SK-N-SH treated with all-trans-retinoic acid at 6 μM for 48 hours (cell line): Measurements from ENCODE around the gene ALDH3A1.

Experiments
- ATAC-seq: fragments of 200-7000 bp; cut with Tn5 transposase; 3 replicates; pipeline ENCODE4 v1.9.1; 2020; ENCODE audit warnings: mild to moderate bottlenecking, moderate library complexity
- ARNTL ChIP-seq: fragments of 450-650 bp; formaldehyde crosslinking; IDR thresholded peaks from 2 replicates; pipeline ENCODE4 v1.5.0; 2020; ENCODE audit warnings: low read depth, mild to moderate bottlenecking, moderate library complexity, borderline replicate concordance
- CREB5 ChIP-seq: fragments of 250-450 bp; sonication (Bioruptor Pico); IDR thresholded peaks from 2 replicates; pipeline ENCODE4 v1.5.1; 2020; ENCODE audit warnings: low read depth, mild to moderate bottlenecking, moderate library complexity
- CSDC2 ChIP-seq: fragments of 250-450 bp; sonication (Bioruptor Pico); IDR thresholded peaks from 2 replicates; pipeline ENCODE4 v1.5.0; 2020; ENCODE audit warnings: mild to moderate bottlenecking, moderate library complexity
- CSRNP3 ChIP-seq: fragments of 250-450 bp; sonication (Bioruptor Pico); IDR thresholded peaks from 2 replicates; pipeline ENCODE4 v1.5.1; 2021; ENCODE audit warnings: mild to moderate bottlenecking, moderate library complexity
- ESRRG ChIP-seq: fragments of 250-450 bp; sonication (Bioruptor Pico); IDR thresholded peaks from 2 replicates; pipeline ENCODE4 v1.6.1; 2021; ENCODE audit warnings: mild to moderate bottlenecking
- GLIS3 ChIP-seq: fragments of 250-450 bp; sonication (Bioruptor Pico); IDR thresholded peaks from 2 replicates; pipeline ENCODE4 v1.5.0; 2020; ENCODE audit warnings: mild to moderate bottlenecking, moderate library complexity
- ISL1 ChIP-seq: fragments of 250-450 bp; sonication (Bioruptor Pico); IDR thresholded peaks from 2 replicates; pipeline ENCODE4 v2.1.2; 2022; ENCODE audit warnings: mild to moderate bottlenecking, moderate library complexity
- OSR1 ChIP-seq: fragments of 250-450 bp; sonication (Bioruptor Pico); IDR thresholded peaks from 2 replicates; pipeline ENCODE4 v1.8.0; 2022; ENCODE audit warnings: moderate library complexity, mild to moderate bottlenecking, inconsistent platforms
- PPARA ChIP-seq: fragments of 250-450 bp; sonication (Bioruptor Pico); IDR thresholded peaks from 2 replicates; pipeline ENCODE4 v1.5.0; 2020; ENCODE audit warnings: mild to moderate bottlenecking, borderline replicate concordance
- RARB ChIP-seq: fragments of 250-450 bp; sonication (Bioruptor Pico); IDR thresholded peaks from 2 replicates; pipeline ENCODE4 v1.8.0; 2021; ENCODE audit warnings: mild to moderate bottlenecking, moderate library complexity
- SNAI2 ChIP-seq: fragments of 250-450 bp; sonication (Bioruptor Pico); IDR thresholded peaks from 2 replicates; pipeline ENCODE4 v1.5.0; 2020; ENCODE audit warnings: mild to moderate bottlenecking, moderate library complexity
- TCF4 ChIP-seq: fragments of 250-450 bp; sonication (Bioruptor Pico); IDR thresholded peaks from 2 replicates; pipeline ENCODE4 v1.8.0; 2021; ENCODE audit warnings: mild to moderate bottlenecking, moderate library complexity, borderline replicate concordance
- TOX ChIP-seq: fragments of 250-450 bp; sonication (Bioruptor Pico); IDR thresholded peaks from 2 replicates; pipeline ENCODE4 v1.8.0; 2021; ENCODE audit warnings: mild to moderate bottlenecking, moderate library complexity, borderline replicate concordance
- TSHZ2 ChIP-seq: fragments of 250-450 bp; sonication (Bioruptor Pico); IDR thresholded peaks from 2 replicates; pipeline ENCODE4 v1.5.0; 2020; ENCODE audit warnings: mild to moderate bottlenecking, moderate library complexity
- ZC3H10 ChIP-seq: fragments of 250-450 bp; sonication (Bioruptor Pico); IDR thresholded peaks from 2 replicates; pipeline ENCODE4 v1.5.1; 2021; ENCODE audit warnings: mild to moderate bottlenecking, moderate library complexity
- ZFP3 ChIP-seq: fragments of 250-450 bp; sonication (Bioruptor Pico); IDR thresholded peaks from 2 replicates; pipeline ENCODE4 v1.5.0; 2020; ENCODE audit warnings: mild to moderate bottlenecking, moderate library complexity
- ZNF70 ChIP-seq: fragments of 450-650 bp; formaldehyde crosslinking; IDR thresholded peaks from 2 replicates; pipeline ENCODE4 v1.5.0; 2020; ENCODE audit warnings: mild to moderate bottlenecking, moderate library complexity
- ZNF8 ChIP-seq: fragments of 450-650 bp; formaldehyde crosslinking; IDR thresholded peaks from 2 replicates; pipeline ENCODE4 v1.5.0; 2020; ENCODE audit warnings: mild to moderate bottlenecking, moderate library complexity
- TF ChIP-seq, protein P1 (sequence below): fragments of 250-450 bp; sonication (Bioruptor Pico); IDR thresholded peaks from 2 replicates; pipeline ENCODE4 v1.8.0; 2020; ENCODE audit warnings: mild to moderate bottlenecking, moderate library complexity, borderline replicate concordance

Gene ALDH3A1

DNA sequence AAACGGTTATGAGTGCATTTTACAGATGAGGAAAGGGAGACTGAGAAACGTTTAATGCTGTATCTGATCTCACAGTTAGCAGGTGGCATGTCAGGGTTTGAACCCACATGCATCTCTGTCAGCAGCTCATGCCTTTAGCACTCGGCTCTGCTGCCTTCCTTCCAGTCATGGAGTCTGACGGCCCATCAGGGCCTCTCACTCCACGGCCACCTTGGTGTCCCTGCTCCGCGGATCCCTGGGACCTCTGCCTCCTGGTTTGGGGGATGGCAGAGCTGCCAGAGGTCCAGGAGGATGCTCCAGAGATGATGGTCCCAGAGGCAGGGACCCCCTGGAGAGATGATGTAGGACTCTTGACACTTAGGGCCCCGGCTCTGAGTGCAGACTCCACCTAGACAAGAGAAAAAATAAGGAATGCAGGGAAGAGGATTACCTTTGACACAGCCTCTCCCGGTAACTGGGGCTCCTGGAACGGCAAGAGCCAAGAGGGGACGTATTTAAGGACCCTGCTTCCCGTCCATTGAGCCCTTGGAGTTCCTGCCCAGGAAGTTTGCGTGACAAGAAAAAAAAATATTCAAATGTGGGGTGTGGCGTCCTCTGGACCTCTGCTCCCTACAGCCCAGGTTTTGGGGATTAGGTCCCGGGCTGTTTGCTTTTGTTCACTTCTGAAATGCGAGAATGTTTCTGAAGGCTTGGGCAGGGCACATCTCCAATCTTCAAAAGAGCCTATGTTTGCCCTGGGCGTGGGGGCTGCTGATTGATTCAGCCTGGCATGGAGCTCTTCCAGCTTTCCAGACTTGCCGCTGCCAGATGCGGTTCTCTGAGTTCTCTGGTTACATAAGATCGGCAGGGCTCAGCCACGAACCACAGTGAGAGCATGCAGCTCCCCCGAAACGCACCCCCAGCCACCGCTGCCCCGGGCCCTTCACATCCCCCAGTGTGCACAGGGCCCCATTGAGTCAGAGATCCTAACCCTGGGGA, at the start of gene ALDH3A1:
Gene ALDH3A1 (minus strand): TSS at position 470 of the 978 bp plus-strand sequence. CDS start 3,169 bp downstream, outside the sequence.
- TF ChIP-seq TOX (CRISPR knock-in tag) (no peak), ARNTL (CRISPR knock-in tag) (no peak), ZNF70 (no peak), CSDC2 (CRISPR knock-in tag) (no peak), SNAI2 (no peak), CREB5 (CRISPR knock-in tag) (no peak), ESRRG (CRISPR knock-in tag) (no peak), CSRNP3 (CRISPR knock-in tag) (no peak), TSHZ2 (no peak)
- TF ChIP-seq, protein P1, sequence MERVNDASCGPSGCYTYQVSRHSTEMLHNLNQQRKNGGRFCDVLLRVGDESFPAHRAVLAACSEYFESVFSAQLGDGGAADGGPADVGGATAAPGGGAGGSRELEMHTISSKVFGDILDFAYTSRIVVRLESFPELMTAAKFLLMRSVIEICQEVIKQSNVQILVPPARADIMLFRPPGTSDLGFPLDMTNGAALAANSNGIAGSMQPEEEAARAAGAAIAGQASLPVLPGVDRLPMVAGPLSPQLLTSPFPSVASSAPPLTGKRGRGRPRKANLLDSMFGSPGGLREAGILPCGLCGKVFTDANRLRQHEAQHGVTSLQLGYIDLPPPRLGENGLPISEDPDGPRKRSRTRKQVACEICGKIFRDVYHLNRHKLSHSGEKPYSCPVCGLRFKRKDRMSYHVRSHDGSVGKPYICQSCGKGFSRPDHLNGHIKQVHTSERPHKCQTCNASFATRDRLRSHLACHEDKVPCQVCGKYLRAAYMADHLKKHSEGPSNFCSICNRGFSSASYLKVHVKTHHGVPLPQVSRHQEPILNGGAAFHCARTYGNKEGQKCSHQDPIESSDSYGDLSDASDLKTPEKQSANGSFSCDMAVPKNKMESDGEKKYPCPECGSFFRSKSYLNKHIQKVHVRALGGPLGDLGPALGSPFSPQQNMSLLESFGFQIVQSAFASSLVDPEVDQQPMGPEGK, result no peak
- no peak for ATAC-seq

GRCh38 chr17:19796457-19796856, 48.4 kb upstream of the ALDH3A1 start:
- TF ChIP-seq PPARA (CRISPR knock-in tag) (no peak), ARNTL (CRISPR knock-in tag) (no peak), ZFP3 (CRISPR knock-in tag) (no peak), ISL1 (CRISPR knock-in tag) (no peak), ZNF8 (no peak)
- TF ChIP-seq, all 23 proteins: peak for 0
- ATAC-seq, result no peak

DNA sequence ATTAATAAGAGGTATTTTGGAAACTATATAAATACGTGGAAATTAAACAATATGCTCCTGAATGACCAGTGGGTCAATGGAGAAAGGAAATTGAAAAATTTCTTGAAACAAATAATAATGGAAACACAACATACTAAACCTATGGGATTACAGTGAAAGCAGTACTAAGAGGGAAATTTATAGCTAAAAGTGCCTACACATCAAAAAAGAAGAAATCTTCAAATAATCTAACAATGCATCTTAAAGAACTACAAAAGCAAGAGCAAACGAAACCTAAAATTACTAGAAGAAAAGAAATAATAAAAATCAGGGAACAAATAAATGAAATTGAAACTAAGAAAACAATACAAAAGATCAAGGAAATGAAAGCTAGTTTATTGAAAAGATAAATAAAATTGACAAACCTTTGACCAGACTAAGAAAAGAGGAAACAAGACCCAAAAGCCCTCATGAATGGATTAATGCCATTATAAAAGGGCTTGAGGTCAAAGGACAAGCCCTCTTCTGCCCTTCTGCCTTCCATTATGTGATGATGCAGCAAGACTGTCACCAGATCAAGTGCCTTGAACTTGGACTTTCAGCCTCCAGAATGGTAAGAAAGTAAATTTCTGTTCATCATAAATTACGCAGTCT, 43.9 kb upstream of the ALDH3A1 start:
- ATAC-seq, result no peak
- no peak for TF ChIP-seq SNAI2
- no peak for TF ChIP-seq RARB
- TF ChIP-seq ISL1 (CRISPR knock-in tag), result no peak
- no peak for TF ChIP-seq ESRRG (CRISPR knock-in tag)
- no peak for TF ChIP-seq TOX (CRISPR knock-in tag)
- TF ChIP-seq CSRNP3 (CRISPR knock-in tag), result no peak
- TF ChIP-seq ZNF70, result no peak
- TF ChIP-seq TCF4 (CRISPR knock-in tag), result no peak
- TF ChIP-seq, protein P1, result no peak
- TF ChIP-seq ZFP3 (CRISPR knock-in tag), result no peak
- no peak for TF ChIP-seq PPARA (CRISPR knock-in tag)
- no peak for TF ChIP-seq GLIS3 (CRISPR knock-in tag)
- no peak for TF ChIP-seq OSR1 (CRISPR knock-in tag)
- no peak for TF ChIP-seq ZC3H10 (CRISPR knock-in tag)
- TF ChIP-seq TSHZ2, result no peak
- TF ChIP-seq CREB5 (CRISPR knock-in tag), result no peak
